ENCODE measurements around the gene FIG4.

DNA sequence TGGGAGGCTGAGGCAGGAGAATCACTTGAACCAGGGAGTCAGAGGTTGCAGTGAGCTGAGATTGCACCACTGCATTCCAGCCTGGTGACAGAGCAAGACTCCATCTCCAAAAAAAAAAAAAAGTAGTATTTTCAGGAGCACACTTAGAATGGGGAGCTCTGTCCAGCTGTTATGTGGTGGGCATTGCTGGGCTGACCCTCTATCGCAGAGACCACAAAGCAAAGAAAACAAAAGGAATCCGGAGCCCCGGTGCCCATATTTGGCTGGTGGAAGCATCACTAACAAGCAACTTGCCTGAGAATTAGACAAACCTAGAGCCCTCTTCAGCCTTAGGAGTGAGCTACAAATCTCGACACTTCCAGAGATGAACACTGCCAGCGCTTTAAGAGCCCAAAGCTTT, 149.7 kb downstream of the FIG4 start:
- TF ChIP-seq, protein P1, sequence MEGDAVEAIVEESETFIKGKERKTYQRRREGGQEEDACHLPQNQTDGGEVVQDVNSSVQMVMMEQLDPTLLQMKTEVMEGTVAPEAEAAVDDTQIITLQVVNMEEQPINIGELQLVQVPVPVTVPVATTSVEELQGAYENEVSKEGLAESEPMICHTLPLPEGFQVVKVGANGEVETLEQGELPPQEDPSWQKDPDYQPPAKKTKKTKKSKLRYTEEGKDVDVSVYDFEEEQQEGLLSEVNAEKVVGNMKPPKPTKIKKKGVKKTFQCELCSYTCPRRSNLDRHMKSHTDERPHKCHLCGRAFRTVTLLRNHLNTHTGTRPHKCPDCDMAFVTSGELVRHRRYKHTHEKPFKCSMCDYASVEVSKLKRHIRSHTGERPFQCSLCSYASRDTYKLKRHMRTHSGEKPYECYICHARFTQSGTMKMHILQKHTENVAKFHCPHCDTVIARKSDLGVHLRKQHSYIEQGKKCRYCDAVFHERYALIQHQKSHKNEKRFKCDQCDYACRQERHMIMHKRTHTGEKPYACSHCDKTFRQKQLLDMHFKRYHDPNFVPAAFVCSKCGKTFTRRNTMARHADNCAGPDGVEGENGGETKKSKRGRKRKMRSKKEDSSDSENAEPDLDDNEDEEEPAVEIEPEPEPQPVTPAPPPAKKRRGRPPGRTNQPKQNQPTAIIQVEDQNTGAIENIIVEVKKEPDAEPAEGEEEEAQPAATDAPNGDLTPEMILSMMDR (CRISPR knock-in tag; IDR thresholded peaks at IDR 0.05) = no peak
- no peak for TF ChIP-seq ZNF232 (CRISPR knock-in tag; IDR thresholded peaks at IDR 0.05; ENCODE audit: borderline replicate concordance)
- TF ChIP-seq ZZZ3 (CRISPR knock-in tag; IDR thresholded peaks at IDR 0.05; ENCODE audit: borderline replicate concordance) = no peak
- TF ChIP-seq KLF16 (CRISPR knock-in tag; IDR thresholded peaks at IDR 0.05) = no peak

Measured in HepG2 (cell line).